ENCODE measurements around the gene PCSK9. TPM values are rescaled to one million over a fixed set of nuclear protein-coding genes. Genes with fewer than 3 reads are reported as not detected.

Gene PCSK9
- total RNA-seq, 1 experiment from 2014 or later = 38.9 TPM

DNA sequence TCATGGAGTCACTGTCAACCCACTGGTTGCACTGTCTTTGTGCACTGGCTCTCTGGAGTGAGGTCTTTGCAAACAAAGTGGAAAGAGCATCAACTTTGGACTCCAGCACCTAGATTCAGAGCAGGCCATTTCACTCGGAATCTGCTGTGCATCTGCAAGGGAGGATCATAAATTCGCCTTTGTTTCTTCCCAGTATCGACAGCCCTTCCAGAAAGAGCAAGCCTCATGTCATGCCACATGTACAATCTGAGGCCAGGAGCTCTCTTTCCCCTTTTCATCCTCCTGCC is 853 bp upstream of the PCSK9 start:
- no peak overlapping the region for H3K27ac ChIP-seq (ENCODE audit: low read depth, low read length, poor library complexity, severe bottlenecking)
- intact Hi-C loops (cut with micrococcal nuclease; ENCODE audit: unreplicated experiment) = no loop called here
- BruUV-seq (replicated peaks) = no TSS peak
- ChIA-PET CTCF (interaction anchor here (1.5 kb wide), 1 partner anchor 17 kb away, joined by 3 read pairs; no protein-coding TSS in a partner anchor), POLR2A (ENCODE audit: low non-redundant PET) (no interaction called here)
- H3K36me3 ChIP-seq (ENCODE audit: insufficient read depth, low read length, poor library complexity, severe bottlenecking) = peaks cover 4% of the 10 kb centered on the region
- DNase-seq (ENCODE audit: low spot score) = no peak
- no peak for TF ChIP-seq CTCF (conservative IDR thresholded peaks at IDR 0.05; ENCODE audit: low read depth, low read length)
- TF ChIP-seq EZH2 (IDR thresholded peaks at IDR 0.05; ENCODE audit: borderline replicate concordance, low read depth, low read length, poor library complexity, severe bottlenecking) = no peak
- no peak overlapping the region for H3K4me3 ChIP-seq (ENCODE audit: low read depth, low read length, poor library complexity, severe bottlenecking)
- no peaks in the 10 kb centered on the region for H3K27me3 ChIP-seq (replicated peaks; ENCODE audit: insufficient read depth, low read depth, low read length, poor library complexity)
- H3K4me1 ChIP-seq (ENCODE audit: insufficient read depth, low read length, poor library complexity, severe bottlenecking) = peaks cover 19% of the 10 kb centered on the region
- no peaks in the 10 kb centered on the region for H3K9me3 ChIP-seq (ENCODE audit: low read depth, low read length, poor library complexity, severe bottlenecking)

GRCh38 chr1:55038974-55039341 is 390 bp upstream of the PCSK9 start:
- no TSS peak for BruUV-seq (replicated peaks)
- intact Hi-C loops (cut with micrococcal nuclease; ENCODE audit: unreplicated experiment) = no loop called here
- Histone ChIP-seq H3K4me1 (ENCODE audit: insufficient read depth, low read length, poor library complexity, severe bottlenecking) (peaks cover 19% of the 10 kb centered on the region), H3K27me3 (replicated peaks; ENCODE audit: insufficient read depth, low read depth, low read length, poor library complexity) (no peaks in the 10 kb centered on the region), H3K27ac (ENCODE audit: low read depth, low read length, poor library complexity, severe bottlenecking) (peak overlapping the region; percentile 62), H3K36me3 (ENCODE audit: insufficient read depth, low read length, poor library complexity, severe bottlenecking) (peaks cover 9% of the 10 kb centered on the region), H3K9me3 (ENCODE audit: low read depth, low read length, poor library complexity, severe bottlenecking) (no peaks in the 10 kb centered on the region), H3K4me3 (ENCODE audit: low read depth, low read length, poor library complexity, severe bottlenecking) (peak overlapping the region; percentile 83)
- DNase-seq (ENCODE audit: low spot score) = no peak
- CTCF ChIA-PET = interaction anchor here (1.5 kb wide), 1 partner anchor 17 kb away, joined by 3 read pairs; no protein-coding TSS in a partner anchor
- TF ChIP-seq CTCF (conservative IDR thresholded peaks at IDR 0.05; ENCODE audit: low read depth, low read length) (no peak), EZH2 (IDR thresholded peaks at IDR 0.05; ENCODE audit: borderline replicate concordance, low read depth, low read length, poor library complexity, severe bottlenecking) (no peak)
- POLR2A ChIA-PET (ENCODE audit: low non-redundant PET) = no interaction called here

DNA sequence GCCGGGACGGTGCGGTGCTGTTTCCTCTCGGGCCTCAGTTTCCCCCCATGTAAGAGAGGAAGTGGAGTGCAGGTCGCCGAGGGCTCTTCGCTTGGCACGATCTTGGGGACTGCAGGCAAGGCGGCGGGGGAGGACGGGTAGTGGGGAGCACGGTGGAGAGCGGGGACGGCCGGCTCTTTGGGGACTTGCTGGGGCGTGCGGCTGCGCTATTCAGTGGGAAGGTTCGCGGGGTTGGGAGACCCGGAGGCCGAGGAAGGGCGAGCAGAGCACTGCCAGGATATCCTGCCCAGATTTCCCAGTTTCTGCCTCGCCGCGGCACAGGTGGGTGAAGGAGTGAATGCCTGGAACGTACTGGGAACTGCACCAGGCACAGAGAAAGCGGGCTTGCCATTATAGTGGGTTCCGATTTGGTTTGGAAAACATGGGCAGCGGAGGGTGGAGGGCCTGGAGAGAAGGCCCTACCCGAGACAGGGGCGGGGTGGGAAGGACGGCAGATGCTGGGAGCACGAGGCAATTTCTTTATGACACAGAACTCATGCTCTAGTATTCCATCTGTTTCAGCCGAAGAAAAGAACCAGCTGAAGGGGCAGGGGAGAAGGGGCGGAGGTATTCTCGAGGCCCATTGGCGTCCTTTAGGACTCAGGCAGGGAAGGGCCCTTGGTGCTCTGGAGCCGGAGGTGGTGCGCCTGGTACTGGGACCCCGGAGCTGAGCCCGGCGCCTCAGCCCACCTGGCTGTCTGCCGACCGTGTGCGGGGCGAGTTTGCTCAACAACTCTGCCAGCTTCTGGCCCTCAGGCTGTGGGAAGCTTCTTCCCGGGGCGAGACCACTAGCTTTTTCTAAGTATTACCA is 960 bp downstream of the PCSK9 start:
- intact Hi-C loops (cut with micrococcal nuclease; ENCODE audit: unreplicated experiment) = no loop called here
- H3K4me1 ChIP-seq (ENCODE audit: insufficient read depth, low read length, poor library complexity, severe bottlenecking) = peaks cover 19% of the 10 kb centered on the region
- no peaks in the 10 kb centered on the region for H3K9me3 ChIP-seq (ENCODE audit: low read depth, low read length, poor library complexity, severe bottlenecking)
- peaks cover 21% of the 10 kb centered on the region for H3K36me3 ChIP-seq (ENCODE audit: insufficient read depth, low read length, poor library complexity, severe bottlenecking)
- ChIA-PET CTCF (interaction anchor here (0.9 kb wide), 1 partner anchor 95 kb away, joined by 4 read pairs; no protein-coding TSS in a partner anchor), POLR2A (ENCODE audit: low non-redundant PET) (interaction anchor here (0.6 kb wide), 1 partner anchor 332 kb away, joined by 3 read pairs; no protein-coding TSS in a partner anchor)
- peak overlapping the region; percentile 62 for H3K27ac ChIP-seq (ENCODE audit: low read depth, low read length, poor library complexity, severe bottlenecking)
- no peaks in the 10 kb centered on the region for H3K27me3 ChIP-seq (replicated peaks; ENCODE audit: insufficient read depth, low read depth, low read length, poor library complexity)
- peak; percentile 22 for DNase-seq (ENCODE audit: low spot score)
- BruUV-seq (replicated peaks) = no TSS peak
- H3K4me3 ChIP-seq (ENCODE audit: low read depth, low read length, poor library complexity, severe bottlenecking) = peak overlapping the region; percentile 83
- TF ChIP-seq CTCF (conservative IDR thresholded peaks at IDR 0.05; ENCODE audit: low read depth, low read length) (no peak), EZH2 (IDR thresholded peaks at IDR 0.05; ENCODE audit: borderline replicate concordance, low read depth, low read length, poor library complexity, severe bottlenecking) (no peak)

All from A673 (cell line).